Measurements from ENCODE around the gene RPGRIP1.
"Not testable (repeated sequence)": the region's sequence is repeated elsewhere in the genome, so short reads cannot be mapped to it uniquely, and the experiment has no call there.

Gene RPGRIP1

DNA sequence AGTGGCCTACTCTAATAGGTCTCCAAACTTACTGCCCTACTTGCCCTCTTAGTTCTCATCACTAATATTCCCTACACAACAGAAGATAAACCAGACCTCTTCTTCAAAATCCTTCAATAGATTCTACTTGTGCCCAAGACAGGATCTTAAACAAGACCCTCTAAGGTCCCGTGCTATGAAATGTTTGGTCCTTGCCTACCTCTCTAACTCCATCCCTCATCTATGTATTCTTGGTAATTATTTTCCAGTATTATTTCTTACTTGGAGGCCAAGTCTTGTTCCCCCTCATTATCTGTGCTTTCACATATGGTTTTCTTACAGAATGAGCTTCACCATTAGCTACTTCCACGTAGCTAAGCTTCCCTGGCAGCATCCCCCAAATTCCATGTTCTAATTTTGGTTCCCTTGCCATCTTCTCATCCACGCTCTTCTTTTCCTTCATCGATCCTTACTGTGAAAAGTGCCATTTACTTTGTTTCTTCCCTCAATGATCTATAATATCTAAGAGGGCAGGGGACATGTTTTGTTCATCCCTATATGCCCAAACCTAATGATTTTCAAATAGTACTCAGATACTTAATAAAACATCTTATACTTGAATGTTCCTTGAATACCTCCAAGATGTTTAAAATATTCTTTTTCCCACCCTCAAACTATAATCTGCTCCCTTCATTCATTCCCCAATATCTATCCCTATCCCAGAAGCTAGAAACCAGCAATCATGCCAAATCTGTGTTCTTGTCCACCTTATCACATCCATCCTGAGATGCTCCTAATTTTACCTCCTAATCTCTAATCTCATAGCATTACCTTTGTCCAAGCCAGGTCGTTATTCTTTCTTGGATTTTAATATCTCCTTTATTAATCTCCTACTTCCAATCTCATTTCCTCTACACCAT lies 20.7 kb upstream of the RPGRIP1 start:
- DNase-seq: no peak

GRCh38 chr14:21261824-21262223 lies 18.1 kb upstream of the RPGRIP1 start:
- DNase-seq: no peak

DNA sequence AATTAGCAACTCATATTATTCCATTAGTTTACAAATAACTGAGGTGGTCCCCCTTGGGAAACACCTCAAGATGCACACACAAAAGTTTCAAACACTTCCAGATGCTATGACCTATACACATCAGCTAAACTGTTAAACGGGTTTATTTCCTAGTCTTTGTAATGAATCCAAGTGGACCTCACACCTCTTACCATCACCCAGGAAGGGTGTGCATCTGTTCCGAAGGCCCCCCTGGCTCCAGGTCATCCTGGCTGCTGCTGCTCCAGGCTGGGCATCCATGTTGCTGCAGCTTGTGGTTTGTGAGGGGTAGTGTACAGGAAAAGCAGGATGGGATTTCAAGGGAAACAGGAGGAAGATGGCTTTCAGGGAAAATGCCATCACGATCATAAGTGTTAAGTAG lies 17.5 kb upstream of the RPGRIP1 start:
- DNase-seq: no peak

GRCh38 chr14:21263284-21264024 lies 16.4 kb upstream of the RPGRIP1 start:
- no peak for DNase-seq

DNA sequence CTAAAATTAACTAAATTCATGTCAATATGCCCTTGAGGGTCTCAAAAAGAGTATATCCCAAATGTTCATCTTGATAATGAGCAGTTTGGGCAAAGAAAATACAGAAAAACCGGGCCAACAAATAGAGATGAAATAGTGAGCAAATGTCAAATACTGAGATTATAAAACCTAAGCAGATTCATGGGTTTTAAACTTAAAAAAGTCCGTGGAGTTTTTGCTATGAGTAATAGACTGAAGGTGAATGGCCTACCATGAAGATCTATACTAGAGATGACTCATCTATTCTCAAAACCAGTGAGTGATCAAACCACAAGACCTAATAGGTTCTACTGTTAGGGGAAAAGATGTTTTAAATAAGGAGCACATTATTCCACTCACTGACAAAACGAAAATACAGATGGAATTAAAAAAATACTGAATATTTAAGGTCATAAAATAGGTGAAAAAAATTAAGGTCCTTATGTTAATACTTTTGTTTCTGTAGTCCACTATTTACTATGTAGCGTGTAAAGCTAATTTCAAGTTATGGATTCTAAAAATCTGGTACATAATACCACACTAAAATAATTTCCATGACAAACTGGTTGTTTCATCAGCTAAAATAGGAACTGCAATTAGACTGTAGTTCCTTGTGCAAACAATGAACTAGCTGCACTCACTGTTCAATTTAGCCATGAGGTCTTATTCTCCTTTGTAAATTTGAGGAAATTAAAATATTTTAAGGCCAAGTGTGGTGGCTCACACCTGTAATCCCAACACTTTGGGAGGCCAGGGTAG lies 15.7 kb upstream of the RPGRIP1 start:
- no peak for DNase-seq

DNA sequence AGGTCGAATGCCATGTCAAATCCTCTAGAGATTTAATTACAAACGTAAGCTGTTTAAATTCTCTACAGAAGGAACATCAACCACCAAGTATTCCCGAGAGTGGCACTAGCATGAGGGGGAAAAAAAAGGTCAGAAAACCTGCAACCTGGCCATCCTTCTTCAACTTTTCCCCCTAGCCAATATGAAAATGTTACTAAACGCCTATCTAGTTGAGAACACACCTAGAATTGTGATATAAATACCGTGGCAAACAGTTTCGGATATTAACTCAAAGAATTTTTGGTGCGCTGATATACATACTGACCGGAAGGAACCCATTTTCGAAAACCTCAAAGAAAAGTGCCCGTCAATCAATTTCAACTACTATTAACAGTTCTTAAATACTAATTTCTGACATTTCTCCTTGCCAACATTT lies 12.4 kb upstream of the RPGRIP1 start:
- peak; percentile 17 for DNase-seq

- no peak for DNase-seq
These were observed 11.8 kb upstream of the RPGRIP1 start for GRCh38 chr14:21267886-21268616.

- DNase-seq: peak; percentile 71
These were observed 11.1 kb upstream of the RPGRIP1 start for GRCh38 chr14:21268617-21269251.

- DNase-seq: peak; percentile 100
These were observed 10.4 kb upstream of the RPGRIP1 start, which contains the start of gene HNRNPC for GRCh38 chr14:21269252-21270046. Gene HNRNPC (minus strand): TSS chr14:21269442. CDS start chr14:21234193, 35,249 bp downstream.

DNA sequence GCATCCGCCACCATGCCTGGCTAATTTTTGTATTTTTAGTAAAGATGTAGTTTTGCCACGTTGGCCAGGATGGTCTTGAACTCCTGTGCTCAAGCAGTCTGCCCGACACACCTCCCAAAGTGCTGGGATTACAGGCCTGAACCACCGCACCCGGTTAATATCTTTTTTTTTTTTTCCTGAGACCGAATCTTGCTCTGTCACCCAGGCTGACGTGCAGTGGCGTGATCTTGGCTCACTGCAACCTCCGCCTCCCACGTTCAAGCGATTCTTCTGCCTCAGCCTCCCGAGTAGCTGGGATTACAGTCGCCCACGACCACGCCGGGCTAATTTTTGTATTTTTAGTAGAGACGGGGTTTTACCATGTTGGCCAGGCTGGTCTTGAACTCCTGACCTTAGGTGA lies 7.2 kb upstream of the RPGRIP1 start:
- DNase-seq: not testable (repeated sequence)

DNA sequence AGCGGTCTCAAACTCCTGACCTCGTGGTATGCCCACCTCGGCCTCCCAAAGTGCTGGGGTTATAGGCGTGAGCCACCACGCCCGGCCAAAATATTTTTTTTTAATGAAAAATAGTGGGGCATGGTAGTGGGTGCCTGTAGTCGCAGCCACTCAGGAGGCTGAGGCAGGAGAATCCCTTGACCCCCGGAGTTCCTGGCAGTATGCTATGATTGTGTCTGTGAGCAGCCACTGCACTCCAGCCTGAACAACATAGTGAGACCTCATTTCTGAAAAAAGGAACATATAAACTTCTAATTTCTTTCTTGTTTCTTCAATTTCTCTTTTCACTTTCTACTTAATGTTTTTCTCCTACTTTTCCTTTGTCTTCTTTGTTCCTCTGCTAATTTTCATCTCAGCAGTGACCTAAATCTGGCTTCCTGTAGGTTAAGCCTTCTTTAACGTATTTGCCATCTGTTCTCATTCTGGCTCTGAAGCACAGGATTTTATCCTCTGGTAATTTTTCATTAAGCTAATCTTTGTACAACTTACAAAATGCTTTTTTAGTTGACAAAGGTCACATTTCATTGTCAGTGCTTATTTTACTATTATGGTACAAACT lies 4.5 kb upstream of the RPGRIP1 start:
- DNase-seq: peak; percentile 88

- no peak for DNase-seq
These were observed 1.3 kb upstream of the RPGRIP1 start for GRCh38 chr14:21278632-21279031.

GRCh38 chr14:21281917-21282316 lies 2.0 kb downstream of the RPGRIP1 start:
- not testable (repeated sequence) for DNase-seq

DNA sequence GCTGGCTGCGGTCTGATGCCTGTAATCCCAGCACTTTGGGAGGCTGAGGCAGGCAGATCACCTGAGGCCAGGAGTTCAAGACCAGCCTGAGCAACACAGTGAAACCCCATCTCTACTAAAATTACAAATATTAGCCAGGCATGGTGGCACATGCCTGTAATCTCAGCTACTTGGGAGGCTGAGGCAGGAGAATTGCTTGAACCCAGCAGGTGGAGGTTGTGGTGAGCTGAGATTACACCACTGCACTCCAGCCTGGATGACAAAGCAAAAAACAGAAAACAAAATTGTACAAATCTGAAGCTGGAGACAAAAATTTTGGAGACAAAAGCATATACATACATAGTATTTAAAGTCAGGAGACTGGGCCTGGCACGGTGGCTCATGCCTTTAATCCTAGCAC lies 6.6 kb downstream of the RPGRIP1 start:
- DNase-seq: not testable (repeated sequence)

- no peak for DNase-seq
These were observed 7.3 kb downstream of the RPGRIP1 start for GRCh38 chr14:21287168-21287567.

DNA sequence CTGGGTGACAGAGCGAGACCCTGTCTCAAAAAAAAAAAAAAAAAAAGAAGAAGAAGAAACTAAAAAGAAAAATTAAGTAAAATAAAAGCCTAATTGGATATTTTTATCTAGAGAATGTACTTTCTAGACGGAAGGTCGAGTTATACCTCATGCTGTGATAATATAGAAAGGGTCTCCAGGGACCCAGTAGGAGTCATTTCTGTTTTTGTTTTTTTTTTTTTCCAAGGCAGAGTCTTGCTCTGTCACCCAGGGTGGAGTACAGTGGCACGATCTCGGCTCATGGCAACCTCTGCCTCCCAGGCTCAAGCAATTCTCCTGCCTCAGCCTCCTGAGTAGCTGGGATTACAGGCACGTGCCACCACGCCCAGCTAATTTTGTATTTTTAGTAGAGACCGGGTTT lies 14.1 kb downstream of the RPGRIP1 start:
- DNase-seq: not testable (repeated sequence)

DNA sequence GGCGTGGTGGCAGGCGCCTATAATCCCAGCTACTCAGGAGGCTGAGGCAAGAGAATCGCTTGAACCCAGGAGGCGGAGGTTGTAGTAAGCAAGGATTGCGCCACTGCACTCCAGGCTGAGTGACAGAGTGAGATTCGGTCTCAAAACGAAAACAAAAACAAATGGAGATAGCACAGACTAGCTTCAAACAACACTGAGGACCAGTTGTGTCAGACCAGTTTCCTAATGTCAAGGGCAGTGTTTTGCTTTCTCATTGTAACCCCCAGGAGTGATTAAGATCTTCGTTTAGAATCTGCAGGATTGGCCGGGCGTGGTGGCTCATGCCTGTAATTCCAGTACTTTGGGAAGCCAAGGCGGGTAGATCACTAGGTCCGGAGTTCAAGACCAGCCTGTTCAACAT lies 18.5 kb downstream of the RPGRIP1 start:
- DNase-seq: no peak

GRCh38 chr14:21299562-21300130 lies 19.8 kb downstream of the RPGRIP1 start:
- no peak for DNase-seq

GRCh38 chr14:21300892-21301291 lies 21.0 kb downstream of the RPGRIP1 start:
- peak; percentile 43 for DNase-seq

Measured in NCI-H2171 (cell line).